Stromal cell of bone marrow (primary cell): ENCODE measurements around the gene EGR1.
"Not testable (repeated sequence)": the region's sequence is repeated elsewhere in the genome, so short reads cannot be mapped to it uniquely, and the experiment has no call there.

Experiments used
- DNase-seq: peaks from one replicate; pipeline ENCODE4 v3.0.0-alpha.2; 2012; ENCODE audit warnings: low read depth

Gene EGR1

GRCh38 chr5:138469540-138470321 lies 4.5 kb downstream of the EGR1 start:
- peak; percentile 78 for DNase-seq

- no peak for DNase-seq
Measured at GRCh38 chr5:138470322-138471051, 5.2 kb downstream of the EGR1 start.

GRCh38 chr5:138471052-138471361 lies 5.7 kb downstream of the EGR1 start:
- DNase-seq = no peak

GRCh38 chr5:138472353-138472752 lies 7.1 kb downstream of the EGR1 start:
- no peak for DNase-seq

- DNase-seq = not testable (repeated sequence)
Measured at GRCh38 chr5:138473151-138473550, 7.9 kb downstream of the EGR1 start.

- DNase-seq = no peak
Measured at GRCh38 chr5:138476918-138477317, 11.6 kb downstream of the EGR1 start.

- no peak for DNase-seq
Measured at GRCh38 chr5:138482638-138483037, 17.4 kb downstream of the EGR1 start.

- DNase-seq = no peak
Measured at GRCh38 chr5:138488481-138488945, 23.2 kb downstream of the EGR1 start.

- DNase-seq = no peak
Measured at GRCh38 chr5:138489683-138490061, 24.4 kb downstream of the EGR1 start.

- no peak for DNase-seq
Measured at GRCh38 chr5:138490648-138491283, 25.5 kb downstream of the EGR1 start.

- DNase-seq = no peak
Measured at GRCh38 chr5:138491284-138491648, 26.0 kb downstream of the EGR1 start.

- DNase-seq = peak; percentile 89
Measured at GRCh38 chr5:138491669-138492559, 26.6 kb downstream of the EGR1 start.

- no peak for DNase-seq
Measured at GRCh38 chr5:138492560-138493045, 27.3 kb downstream of the EGR1 start.

- no peak for DNase-seq
Measured at GRCh38 chr5:138495351-138495750, 30.1 kb downstream of the EGR1 start.

- no peak for DNase-seq
Measured at GRCh38 chr5:138498376-138498775, 33.1 kb downstream of the EGR1 start.

GRCh38 chr5:138502121-138502520 lies 36.8 kb downstream of the EGR1 start:
- DNase-seq = peak; percentile 25

GRCh38 chr5:138502521-138502920 lies 37.2 kb downstream of the EGR1 start:
- no peak for DNase-seq

- peak; percentile 54 for DNase-seq
Measured at GRCh38 chr5:138503487-138504270, 38.4 kb downstream of the EGR1 start.

GRCh38 chr5:138504799-138505198 lies 39.5 kb downstream of the EGR1 start:
- DNase-seq = no peak

GRCh38 chr5:138506370-138507306 lies 41.4 kb downstream of the EGR1 start:
- DNase-seq = no peak
